Caco-2 (cell line): ENCODE results near the gene MX2. TPM values are rescaled to one million over a fixed set of nuclear protein-coding genes. Genes with fewer than 3 reads are reported as not detected.

Experiments used
- BruUV-seq: library from RNA; stranded (reverse); fragments of 400-500 nt; replicated peaks from 2 replicates; lab custom pipeline; 2021; lab: Mats Ljungman, UMichigan
- CTCF ChIA-PET: fragments of 300-600 bp; sonication (Branson Sonifier 250); formaldehyde crosslinking; loops from one replicate; lab custom pipeline; 2022; ENCODE audit warnings: antibody characterized with exemption; lab: Charles Lee
- POLR2A ChIA-PET: fragments of 300-600 bp; sonication (Branson Sonifier 250); formaldehyde crosslinking; loops from one replicate; lab custom pipeline; 2022; ENCODE audit warnings: antibody characterized with exemption; lab: Charles Lee
- DNase-seq, 2 experiments: peaks; one replicate each; pipeline versions ENCODE4 v3.0.0 to v3.0.0-alpha.2; 2020 to 2022
- H3K27me3 ChIP-seq: replicated peaks from 2 replicates; pipeline ENCODE4 v1.6.0; 2011; ENCODE audit warnings: low read length; ENCODE audit not compliant: control insufficient read depth, insufficient read depth
- H3K36me3 ChIP-seq: 2 replicates; pipeline ENCODE4 v1.5.1; 2011; ENCODE audit warnings: low read length; ENCODE audit not compliant: control insufficient read depth, insufficient read depth
- H3K4me1 ChIP-seq: fragments of 250-450 bp; sonication (Bioruptor Pico); 2 replicates; pipeline ENCODE4 v1.5.1; 2020; ENCODE audit warnings: mild to moderate bottlenecking
- H3K4me3 ChIP-seq: 2 replicates; pipeline ENCODE4 v1.5.1; 2011; ENCODE audit warnings: low read depth, mild to moderate bottlenecking, control low read depth, low read length
- H3K9me3 ChIP-seq: fragments of 250-450 bp; sonication (Bioruptor Pico); 2 replicates; pipeline ENCODE4 v1.5.1; 2020; ENCODE audit warnings: mild to moderate bottlenecking, moderate library complexity
- H3K27ac Mint-ChIP-seq: one replicate; pipeline ENCODE4 v1.8.0; 2022; ENCODE audit warnings: mixed read lengths; ENCODE audit not compliant: unreplicated experiment
- H3K27me3 Mint-ChIP-seq: one replicate; pipeline ENCODE4 v1.8.0; 2022; ENCODE audit warnings: mixed read lengths; ENCODE audit not compliant: insufficient read depth, unreplicated experiment
- H3K36me3 Mint-ChIP-seq: one replicate; pipeline ENCODE4 v1.8.0; 2022; ENCODE audit warnings: mild to moderate bottlenecking, mixed read lengths; ENCODE audit not compliant: insufficient read depth, unreplicated experiment
- H3K4me1 Mint-ChIP-seq: one replicate; pipeline ENCODE4 v1.8.0; 2022; ENCODE audit warnings: low read depth, mixed read lengths; ENCODE audit not compliant: unreplicated experiment
- H3K4me3 Mint-ChIP-seq: one replicate; pipeline ENCODE4 v1.8.0; 2022; ENCODE audit warnings: mild to moderate bottlenecking, moderate library complexity, mixed read lengths; ENCODE audit not compliant: unreplicated experiment
- H3K9me3 Mint-ChIP-seq: one replicate; pipeline ENCODE4 v1.8.0; 2022; ENCODE audit warnings: mixed read lengths; ENCODE audit not compliant: unreplicated experiment
- CTCF ChIP-seq, 2 experiments: fragments of 200-600 bp in 1 of 2; IDR thresholded peaks; 1 replicate in 1 of 2; 2 replicates in 1 of 2; pipeline versions ENCODE4 v1.5.1 to v1.8.0; 2011 to 2022; ENCODE audit warnings: antibody characterized with exemption in 1 of 2, control low read depth in 1 of 2, inconsistent platforms in 1 of 2, low read depth in 1 of 2, low read length in 1 of 2, mild to moderate bottlenecking in 1 of 2, moderate library complexity in 1 of 2; ENCODE audit not compliant: insufficient read depth in 1 of 2, severe bottlenecking in 1 of 2, unreplicated experiment in 1 of 2
- intact Hi-C: fragments of 100-400 bp; cut with micrococcal nuclease; formaldehyde crosslinking; loops from one replicate; pipeline ENCODE4 v1.10.0; 2022; ENCODE audit not compliant: unreplicated experiment
- total RNA-seq: library from RNA; stranded (reverse); gene quantifications from 2 replicates; pipeline ENCODE4 v1.2.3, GENCODE V29; 2022

The MX2 gene
- total RNA-seq, 1 experiment from 2014 or later: 0.84 TPM

- H3K9me3 ChIP-seq: no peaks in the 10 kb centered on the region
- no peaks in the 10 kb centered on the region for H3K4me1 ChIP-seq
- peaks cover 28% of the 10 kb centered on the region for H3K36me3 Mint-ChIP-seq
- no peak for TF ChIP-seq CTCF (IDR thresholded peaks at IDR 0.05; ENCODE audit: insufficient read depth in 1 of 2, low read depth in 1 of 2, low read length in 1 of 2, severe bottlenecking in 1 of 2, unreplicated experiment in 1 of 2)
- no peak for DNase-seq
- no peaks in the 10 kb centered on the region for H3K36me3 ChIP-seq
- no peaks in the 10 kb centered on the region for H3K4me1 Mint-ChIP-seq
- BruUV-seq: no TSS peak
- H3K27me3 ChIP-seq: no peaks in the 10 kb centered on the region
- H3K27me3 Mint-ChIP-seq: no peaks in the 10 kb centered on the region
- CTCF ChIA-PET: interaction anchor here (1.1 kb wide), 1 partner anchor 67 kb away, joined by 3 read pairs; no protein-coding TSS in a partner anchor
- no peak overlapping the region for H3K27ac Mint-ChIP-seq
- no peak overlapping the region for H3K4me3 ChIP-seq
- POLR2A ChIA-PET: no interaction called here
- H3K4me3 Mint-ChIP-seq: no peak overlapping the region
- intact Hi-C loops: no loop called here
- H3K9me3 Mint-ChIP-seq: no peaks in the 10 kb centered on the region
Observed at GRCh38 chr21:41350436-41351155, 11.2 kb upstream of the MX2 start.

GRCh38 chr21:41357546-41357945 lies 4.3 kb upstream of the MX2 start:
- ChIA-PET CTCF (no interaction called here), POLR2A (no interaction called here)
- BruUV-seq: no TSS peak
- no peaks in the 10 kb centered on the region for H3K9me3 ChIP-seq
- Mint-ChIP-seq H3K4me1 (peaks cover 11% of the 10 kb centered on the region), H3K4me3 (no peak overlapping the region), H3K36me3 (no peaks in the 10 kb centered on the region), H3K27ac (no peak overlapping the region), H3K9me3 (no peaks in the 10 kb centered on the region), H3K27me3 (no peaks in the 10 kb centered on the region)
- intact Hi-C loops: no loop called here
- H3K4me1 ChIP-seq: peaks cover 4% of the 10 kb centered on the region; the same call in 1 of the 2 replicates
- DNase-seq: no peak
- H3K36me3 ChIP-seq: no peaks in the 10 kb centered on the region
- TF ChIP-seq CTCF (IDR thresholded peaks at IDR 0.05; ENCODE audit: insufficient read depth in 1 of 2, low read depth in 1 of 2, low read length in 1 of 2, severe bottlenecking in 1 of 2, unreplicated experiment in 1 of 2): no peak
- H3K27me3 ChIP-seq: no peaks in the 10 kb centered on the region
- no peak overlapping the region for H3K4me3 ChIP-seq

GRCh38 chr21:41358193-41359166 lies 3.3 kb upstream of the MX2 start:
- no peaks in the 10 kb centered on the region for H3K27me3 ChIP-seq
- Mint-ChIP-seq H3K27ac (no peak overlapping the region), H3K9me3 (no peaks in the 10 kb centered on the region), H3K4me1 (peaks cover 11% of the 10 kb centered on the region), H3K36me3 (no peaks in the 10 kb centered on the region), H3K4me3 (no peak overlapping the region), H3K27me3 (no peaks in the 10 kb centered on the region)
- CTCF ChIA-PET: interaction anchor here (3.7 kb wide), 1 partner anchor 75 kb away, joined by 18 read pairs; no protein-coding TSS in a partner anchor
- no peak for TF ChIP-seq CTCF (IDR thresholded peaks at IDR 0.05; ENCODE audit: insufficient read depth in 1 of 2, low read depth in 1 of 2, low read length in 1 of 2, severe bottlenecking in 1 of 2, unreplicated experiment in 1 of 2)
- H3K4me3 ChIP-seq: no peak overlapping the region
- POLR2A ChIA-PET: no interaction called here
- H3K36me3 ChIP-seq: no peaks in the 10 kb centered on the region
- intact Hi-C loops: no loop called here
- H3K4me1 ChIP-seq: peaks cover 4% of the 10 kb centered on the region; the same call in 1 of the 2 replicates
- no peaks in the 10 kb centered on the region for H3K9me3 ChIP-seq
- no TSS peak for BruUV-seq
- no peak for DNase-seq
